GM21786 (cell line): Measurements from ENCODE around the gene AGTPBP1.

ENCODE experiments used
- ATAC-seq: cut with Tn5 transposase; IDR thresholded peaks from one replicate; pipeline ENCODE4 v1.9.1; 2021; ENCODE audit not compliant: unreplicated experiment

Gene AGTPBP1

DNA sequence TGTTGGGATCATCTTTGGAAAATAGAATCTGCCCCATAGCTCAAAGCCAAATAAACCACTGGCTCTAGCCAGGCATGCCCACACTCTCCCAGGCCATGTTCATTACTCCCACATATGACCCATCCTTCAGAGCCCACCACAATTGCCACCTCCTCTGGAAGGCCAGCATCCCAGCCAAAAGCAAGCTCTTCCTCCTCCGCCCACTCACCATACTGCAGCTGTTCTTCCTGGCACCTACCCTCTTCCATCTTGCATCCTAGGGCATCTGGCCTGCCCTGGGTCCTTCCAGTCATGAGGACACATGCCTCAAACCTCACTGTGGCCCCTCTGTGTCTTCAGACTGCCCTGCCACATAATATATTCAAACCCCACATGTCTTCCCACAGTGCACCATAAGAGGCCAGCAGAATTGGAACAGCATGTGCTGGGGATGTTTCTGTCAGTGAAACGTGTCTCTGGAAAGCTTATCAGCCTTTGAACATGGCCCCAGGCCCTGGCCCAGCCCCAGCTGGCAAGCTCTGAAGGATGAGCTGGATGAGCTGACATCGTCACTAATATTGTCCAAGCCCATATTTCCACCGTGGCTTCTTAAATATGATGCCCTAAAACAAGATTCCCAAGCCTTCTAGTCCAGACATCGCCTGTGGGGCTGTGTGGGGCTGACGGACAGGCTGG is 230.8 kb downstream of the AGTPBP1 start:
- ATAC-seq, result no peak

- ATAC-seq, result no peak
Observed at GRCh38 chr9:85508616-85509015, 233.1 kb downstream of the AGTPBP1 start.

DNA sequence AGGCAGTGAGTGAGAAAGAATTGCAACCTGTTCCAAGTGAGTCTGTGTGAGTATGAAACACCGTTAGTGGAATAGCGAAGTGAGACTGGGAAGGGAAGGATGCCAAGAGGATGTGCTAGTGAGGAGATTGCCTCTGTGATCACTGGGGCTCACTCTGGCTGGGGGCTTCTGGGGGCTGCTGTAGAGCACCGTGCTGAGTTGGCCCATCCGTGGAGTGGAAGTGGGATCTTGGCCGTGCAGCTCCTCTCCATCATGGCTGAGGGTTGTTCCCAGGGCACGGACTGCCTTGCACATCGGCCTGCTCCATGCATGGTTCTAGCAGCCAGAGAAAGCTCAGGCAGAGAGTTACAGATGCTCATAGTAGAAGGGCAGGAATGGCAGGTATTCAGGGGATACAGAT is 236.1 kb downstream of the AGTPBP1 start:
- ATAC-seq, result no peak

DNA sequence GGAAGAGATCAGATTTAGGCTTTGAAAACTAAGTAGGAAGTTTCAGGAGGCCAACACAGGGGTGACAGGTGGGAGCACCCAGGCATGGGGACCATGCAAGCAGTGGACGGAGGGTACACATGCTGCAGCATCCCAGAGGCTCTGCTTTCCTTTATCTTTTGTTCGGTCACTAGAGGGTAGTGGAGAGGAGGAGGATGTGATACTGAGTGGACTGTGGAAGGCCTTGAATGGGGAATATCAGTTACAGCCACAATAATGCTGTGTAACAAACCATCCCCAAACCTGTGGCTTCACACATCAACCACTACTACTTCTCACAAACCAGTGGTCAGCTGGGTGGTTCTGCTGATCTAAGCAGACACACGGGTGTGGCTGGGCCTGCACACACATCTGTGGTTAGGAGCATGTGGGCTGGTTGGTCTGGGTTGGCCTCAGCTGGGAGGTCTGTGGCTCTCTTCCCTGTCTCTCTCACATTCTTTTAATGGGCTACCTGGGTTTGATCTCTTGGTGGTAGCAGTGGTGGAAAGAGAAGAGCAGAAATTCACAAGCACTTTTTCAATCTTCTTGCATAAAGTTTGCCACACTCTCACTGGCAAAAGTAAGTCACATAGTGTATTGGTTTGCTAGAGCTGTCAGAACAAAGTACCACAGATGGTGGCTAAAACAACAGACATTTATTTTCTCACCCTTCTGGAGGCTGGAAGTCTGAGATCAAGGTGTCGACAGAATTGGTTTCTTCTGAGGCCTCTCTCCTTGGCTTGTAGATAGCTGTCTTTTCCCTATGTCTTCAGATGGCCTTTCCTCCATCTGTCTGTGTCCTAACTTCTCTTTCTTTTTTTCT is 238.7 kb downstream of the AGTPBP1 start:
- no peak for ATAC-seq

DNA sequence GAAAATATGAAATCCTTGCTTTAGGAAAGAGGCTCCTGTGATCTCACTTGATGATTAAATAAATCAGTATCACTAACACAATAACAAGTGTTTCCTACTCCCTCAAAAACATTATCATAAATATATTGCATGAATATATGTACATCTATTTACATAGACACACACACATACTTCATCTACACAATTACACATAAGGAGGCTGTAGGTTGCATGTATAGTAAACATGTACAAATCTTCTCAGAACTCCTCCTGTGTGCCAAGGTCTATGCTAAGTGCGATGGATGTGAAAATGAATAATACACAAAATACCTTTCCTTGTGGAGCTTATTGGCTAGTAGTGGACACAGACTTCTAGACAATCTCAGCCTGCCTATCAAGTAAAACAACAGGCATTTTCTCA is 239.9 kb downstream of the AGTPBP1 start:
- ATAC-seq, result no peak

DNA sequence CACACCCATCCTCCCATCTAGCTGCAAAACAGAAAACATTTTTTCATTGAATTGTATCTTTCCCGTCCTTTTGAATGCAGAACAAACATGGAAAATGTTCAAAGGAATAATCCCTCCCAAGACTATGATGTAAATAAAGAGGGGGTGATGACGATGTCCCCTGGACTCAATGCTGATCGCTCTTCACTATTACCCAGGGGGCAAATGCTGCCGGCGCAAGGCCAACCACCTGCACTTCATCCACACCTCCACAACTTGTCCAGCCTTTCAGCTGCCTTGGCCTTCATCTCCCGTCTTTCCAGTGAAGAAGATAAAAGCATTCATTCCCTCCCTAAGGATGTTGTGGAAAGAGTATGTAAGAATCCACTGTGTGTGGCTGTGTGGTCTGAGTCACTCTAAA is 240.3 kb downstream of the AGTPBP1 start:
- ATAC-seq, result no peak
